ENCODE measurements around the gene CARD11. TPM values are rescaled to one million over a fixed set of nuclear protein-coding genes. Genes with fewer than 3 reads are reported as not detected.

Gene CARD11
- total RNA-seq, 2 donors from 2014 or later, result 3.7 to 4.4 TPM

GRCh38 chr7:2956526-2957368 is 86.9 kb downstream of the CARD11 start:
- ATAC-seq (ENCODE audit: insufficient number of reproducible peaks, low FRiP score, low read depth), result no peak
- no peaks in the 10 kb centered on the region for H3K4me1 ChIP-seq (ENCODE audit: control insufficient read depth in 1 of 2, low read depth in 2 of 2)
- DNase-seq (ENCODE audit: low spot score), result no peak
- no peak for TF ChIP-seq CTCF (IDR thresholded peaks at IDR 0.05)
- no peak overlapping the region for H3K4me3 ChIP-seq
- H3K36me3 ChIP-seq, result no peaks in the 10 kb centered on the region
- H3K27ac ChIP-seq, result no peak overlapping the region
- H3K27me3 ChIP-seq (replicated peaks; ENCODE audit: insufficient read depth), result no peaks in the 10 kb centered on the region
- H3K9me3 ChIP-seq, result no peaks in the 10 kb centered on the region

- Histone ChIP-seq H3K36me3 (no peaks in the 10 kb centered on the region), H3K27me3 (replicated peaks; ENCODE audit: insufficient read depth) (no peaks in the 10 kb centered on the region), H3K4me3 (no peak overlapping the region), H3K9me3 (no peaks in the 10 kb centered on the region), H3K27ac (no peak overlapping the region), H3K4me1 (ENCODE audit: control insufficient read depth in 1 of 2, low read depth in 2 of 2) (no peaks in the 10 kb centered on the region)
- ATAC-seq (ENCODE audit: insufficient number of reproducible peaks, low FRiP score, low read depth) (no peak), DNase-seq (ENCODE audit: low spot score) (no peak)
- TF ChIP-seq CTCF (IDR thresholded peaks at IDR 0.05), result no peak
Observed at GRCh38 chr7:2956076-2956475, 87.6 kb downstream of the CARD11 start.

- Histone ChIP-seq H3K4me1 (ENCODE audit: control insufficient read depth in 1 of 2, low read depth in 2 of 2) (no peaks in the 10 kb centered on the region), H3K9me3 (no peaks in the 10 kb centered on the region), H3K4me3 (no peak overlapping the region), H3K36me3 (no peaks in the 10 kb centered on the region), H3K27ac (no peak overlapping the region), H3K27me3 (replicated peaks; ENCODE audit: insufficient read depth) (no peaks in the 10 kb centered on the region)
- no peak for ATAC-seq (ENCODE audit: insufficient number of reproducible peaks, low FRiP score, low read depth)
- no peak for DNase-seq (ENCODE audit: low spot score)
- TF ChIP-seq CTCF (IDR thresholded peaks at IDR 0.05), result no peak
Observed at GRCh38 chr7:2955269-2955668, 88.4 kb downstream of the CARD11 start.

GRCh38 chr7:2954433-2954853 is 89.2 kb downstream of the CARD11 start:
- no peak for DNase-seq (ENCODE audit: low spot score)
- ATAC-seq (ENCODE audit: insufficient number of reproducible peaks, low FRiP score, low read depth), result no peak
- Histone ChIP-seq H3K36me3 (no peaks in the 10 kb centered on the region), H3K9me3 (no peaks in the 10 kb centered on the region), H3K27ac (no peak overlapping the region), H3K4me1 (ENCODE audit: control insufficient read depth in 1 of 2, low read depth in 2 of 2) (no peaks in the 10 kb centered on the region), H3K4me3 (no peak overlapping the region), H3K27me3 (replicated peaks; ENCODE audit: insufficient read depth) (no peaks in the 10 kb centered on the region)
- TF ChIP-seq CTCF (IDR thresholded peaks at IDR 0.05), result no peak

- H3K9me3 ChIP-seq, result no peaks in the 10 kb centered on the region
- no peaks in the 10 kb centered on the region for H3K27me3 ChIP-seq (replicated peaks; ENCODE audit: insufficient read depth)
- no peaks in the 10 kb centered on the region for H3K36me3 ChIP-seq
- ATAC-seq (ENCODE audit: insufficient number of reproducible peaks, low FRiP score, low read depth) (no peak), DNase-seq (ENCODE audit: low spot score) (no peak)
- H3K4me1 ChIP-seq (ENCODE audit: control insufficient read depth in 1 of 2, low read depth in 2 of 2), result no peaks in the 10 kb centered on the region
- no peak for TF ChIP-seq CTCF (IDR thresholded peaks at IDR 0.05)
- no peak overlapping the region for H3K4me3 ChIP-seq
- no peak overlapping the region for H3K27ac ChIP-seq
Observed at GRCh38 chr7:2953588-2954407, 89.9 kb downstream of the CARD11 start.
